NCI-H748 treated with DMSO at 0.1 percent for 48 hours (cell line): ENCODE measurements around the gene MYO1A.

ENCODE experiments used
- DNase-seq: peaks from one replicate; lab custom pipeline; 2025; lab: John Stamatoyannopoulos, UW

MYO1A gene

GRCh38 chr12:57049890-57050289, at the start of gene MYO1A:
Gene MYO1A (minus strand): TSS chr12:57050129. CDS start chr12:57048323, 1,806 bp downstream.
- no peak for DNase-seq

DNA sequence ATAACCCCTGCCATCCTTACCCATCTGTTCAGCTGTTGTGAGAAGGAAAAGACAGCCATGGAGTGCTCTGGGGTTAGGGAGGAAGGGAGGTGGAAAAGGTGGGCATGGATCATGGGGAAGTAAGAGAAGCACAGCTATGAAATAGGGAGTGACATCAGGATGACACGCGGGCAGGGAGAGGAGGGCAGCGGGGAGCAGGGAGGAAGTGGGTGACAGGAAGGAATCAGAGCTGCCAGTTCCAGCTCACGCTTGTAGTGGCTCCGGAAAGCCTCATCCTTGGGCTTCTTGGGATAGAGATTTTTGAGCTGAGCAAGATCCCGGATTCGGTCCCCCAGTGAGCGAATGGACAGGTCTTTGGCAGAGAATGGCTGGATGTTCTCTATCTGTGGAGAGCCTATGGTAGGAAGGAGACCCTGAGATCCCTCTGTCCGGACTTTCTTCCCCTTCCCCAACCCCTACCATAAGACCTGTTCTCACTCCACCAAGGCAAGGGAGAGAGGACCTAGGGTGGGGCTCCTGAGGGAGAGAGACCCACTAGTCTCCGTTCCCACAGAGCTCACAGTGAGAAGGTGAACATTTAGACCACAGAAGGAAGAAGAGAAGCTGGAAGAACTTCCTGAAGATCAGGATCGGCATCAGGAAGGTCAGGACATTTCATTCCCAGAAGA, 49.3 kb upstream of the MYO1A start:
- no peak for DNase-seq

DNA sequence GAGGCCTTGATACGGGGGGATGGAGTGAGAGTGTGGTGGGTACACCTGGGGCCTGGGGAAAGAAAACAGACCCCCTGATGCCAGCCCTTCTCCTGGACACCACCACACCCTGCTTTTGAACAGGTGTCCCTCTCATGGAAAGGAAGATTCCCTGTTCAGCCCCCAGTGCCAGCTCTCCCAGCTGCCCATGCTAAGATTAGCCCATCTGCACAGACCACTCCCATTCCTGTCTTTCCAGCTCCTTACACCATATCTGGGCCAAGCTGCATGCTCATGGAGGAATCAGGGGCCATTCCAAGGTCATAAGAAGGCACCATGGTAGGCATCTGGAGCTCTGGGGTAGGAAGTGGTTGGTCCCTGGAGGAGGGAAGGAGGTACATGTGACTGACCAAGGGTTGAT, 48.6 kb upstream of the MYO1A start:
- no peak for DNase-seq

DNA sequence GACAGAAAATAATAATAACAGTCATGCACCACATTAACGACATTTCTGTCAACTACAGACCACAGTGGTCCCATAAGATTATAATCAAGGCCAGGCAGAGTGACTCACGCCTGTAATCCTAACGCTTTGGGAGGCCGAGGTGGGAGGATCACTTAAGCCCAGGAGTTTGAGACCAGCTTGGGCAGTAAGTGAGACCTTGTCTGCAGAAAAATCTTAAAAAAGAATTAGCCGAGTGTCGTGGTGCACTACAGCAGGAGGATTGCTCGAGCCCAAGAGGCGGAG, 47.6 kb upstream of the MYO1A start:
- DNase-seq = no peak

DNA sequence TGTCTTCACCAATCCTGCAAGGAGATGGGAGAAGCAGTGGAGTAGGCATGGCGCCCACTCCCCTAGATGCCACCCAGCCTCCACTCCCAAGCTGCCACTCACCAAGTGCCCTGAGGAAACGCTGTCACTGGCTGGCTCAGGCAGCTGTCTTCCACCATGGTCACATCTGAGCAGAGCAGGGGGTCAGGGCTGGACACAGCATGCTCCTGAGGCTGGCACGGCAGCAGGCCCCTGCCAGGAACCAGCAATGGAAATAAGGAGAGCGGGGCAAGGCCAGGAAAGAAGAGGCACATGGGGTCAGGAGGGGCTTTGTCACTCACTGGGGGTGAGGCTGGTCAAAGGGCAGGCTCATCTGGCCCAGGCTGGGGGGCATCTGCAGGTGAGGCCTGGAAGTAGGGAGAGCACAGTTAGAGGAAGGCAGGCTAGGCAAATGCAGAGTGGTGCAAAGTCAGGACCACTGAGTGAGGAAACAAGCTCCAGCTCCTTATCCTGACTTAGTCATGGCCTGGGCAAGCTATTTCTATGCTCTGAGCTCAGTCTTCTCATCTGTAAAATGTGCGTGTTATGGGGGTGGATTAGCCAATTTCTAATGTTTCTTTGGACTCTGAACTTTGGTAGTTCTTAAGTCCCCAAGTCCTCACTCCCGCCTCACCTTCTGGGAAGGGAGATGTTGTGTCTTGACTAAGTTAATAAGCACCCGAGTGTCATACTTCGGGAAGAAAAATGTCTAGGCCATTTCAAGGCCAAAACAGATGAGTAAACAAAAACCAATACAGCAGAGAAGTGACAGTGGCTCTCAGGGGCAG, 47.0 kb upstream of the MYO1A start:
- no peak for DNase-seq

- DNase-seq = no peak
Measured at GRCh38 chr12:57096099-57096572, 46.2 kb upstream of the MYO1A start.

GRCh38 chr12:57095440-57095839, 45.5 kb upstream of the MYO1A start:
- no peak for DNase-seq

DNA sequence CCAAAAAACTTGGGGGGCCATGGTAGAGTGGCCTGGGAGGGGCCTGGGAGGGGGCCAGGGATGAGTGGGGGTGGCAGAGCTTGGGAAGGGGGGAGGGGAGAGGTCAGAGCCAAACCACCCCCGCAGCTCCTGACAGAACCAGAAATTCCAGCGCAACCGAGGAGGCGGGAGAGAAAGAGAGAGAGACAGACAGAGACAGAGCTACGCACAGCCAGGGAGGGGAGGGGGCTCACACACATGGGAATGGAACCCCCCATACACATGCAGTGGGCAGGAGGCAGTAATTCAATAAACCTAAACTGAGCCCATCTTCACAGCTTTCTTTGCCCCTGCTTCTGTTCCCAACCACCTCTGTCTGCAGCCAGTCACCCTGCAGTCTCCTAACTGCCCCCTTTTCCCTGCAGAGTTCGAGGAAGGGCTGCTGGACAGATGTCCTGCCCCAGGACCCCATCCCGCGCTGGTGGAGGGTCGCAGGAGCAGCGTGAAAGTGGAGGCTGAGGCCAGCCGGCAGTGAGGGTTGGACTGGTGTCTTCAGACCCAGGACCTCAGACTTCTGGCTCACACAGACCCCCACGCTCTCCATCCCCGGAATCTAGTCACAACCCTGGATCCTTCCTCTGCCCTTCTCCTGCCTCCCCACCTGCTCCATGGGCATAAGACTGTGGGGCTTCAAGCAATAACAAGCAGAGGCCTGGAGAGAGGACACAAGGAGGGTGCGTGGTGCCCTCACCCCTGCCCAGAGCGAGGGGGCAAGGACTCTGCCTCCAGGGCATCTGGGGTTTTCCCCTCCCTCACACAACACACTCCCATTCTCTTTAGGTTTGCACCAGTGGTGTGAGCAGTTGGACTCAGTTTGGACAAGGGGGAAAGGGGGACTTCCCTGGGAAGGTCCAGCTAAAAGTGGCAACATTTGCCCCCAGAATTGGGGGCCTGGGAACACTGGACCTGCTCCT, 44.6 kb upstream of the MYO1A start:
- no peak for DNase-seq

- DNase-seq = no peak
Measured at GRCh38 chr12:57093415-57094207, 43.7 kb upstream of the MYO1A start.

GRCh38 chr12:57092876-57093414, 43.0 kb upstream of the MYO1A start:
- DNase-seq = peak; percentile 8

- no peak for DNase-seq
Measured at GRCh38 chr12:57092529-57092862, 42.6 kb upstream of the MYO1A start.

GRCh38 chr12:57091638-57092528, 42.0 kb upstream of the MYO1A start:
- no peak for DNase-seq

DNA sequence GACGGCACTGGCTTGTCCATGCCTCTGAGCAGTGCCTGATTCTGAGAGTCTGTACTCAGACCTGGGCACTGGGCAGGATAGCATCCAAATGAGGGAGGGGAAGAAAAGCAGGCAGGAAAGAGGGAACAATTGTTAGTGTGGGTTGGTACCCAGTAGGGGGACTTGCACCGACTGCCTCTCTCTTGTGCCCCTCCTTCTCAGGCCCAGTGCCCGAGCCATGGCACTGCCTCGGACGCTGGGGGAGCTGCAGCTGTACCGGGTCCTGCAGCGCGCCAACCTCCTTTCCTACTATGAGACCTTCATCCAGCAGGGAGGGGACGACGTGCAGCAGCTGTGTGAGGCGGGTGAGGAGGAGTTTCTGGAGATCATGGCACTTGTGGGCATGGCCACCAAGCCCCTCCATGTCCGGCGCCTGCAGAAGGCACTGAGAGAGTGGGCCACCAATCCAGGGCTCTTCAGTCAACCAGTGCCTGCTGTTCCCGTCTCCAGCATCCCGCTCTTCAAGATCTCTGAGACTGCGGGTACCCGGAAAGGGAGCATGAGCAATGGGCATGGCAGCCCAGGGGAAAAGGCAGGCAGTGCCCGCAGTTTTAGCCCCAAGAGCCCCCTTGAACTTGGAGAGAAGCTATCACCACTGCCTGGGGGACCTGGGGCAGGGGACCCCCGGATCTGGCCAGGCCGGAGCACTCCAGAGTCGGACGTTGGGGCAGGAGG, 41.2 kb upstream of the MYO1A start:
- no peak for DNase-seq

DNA sequence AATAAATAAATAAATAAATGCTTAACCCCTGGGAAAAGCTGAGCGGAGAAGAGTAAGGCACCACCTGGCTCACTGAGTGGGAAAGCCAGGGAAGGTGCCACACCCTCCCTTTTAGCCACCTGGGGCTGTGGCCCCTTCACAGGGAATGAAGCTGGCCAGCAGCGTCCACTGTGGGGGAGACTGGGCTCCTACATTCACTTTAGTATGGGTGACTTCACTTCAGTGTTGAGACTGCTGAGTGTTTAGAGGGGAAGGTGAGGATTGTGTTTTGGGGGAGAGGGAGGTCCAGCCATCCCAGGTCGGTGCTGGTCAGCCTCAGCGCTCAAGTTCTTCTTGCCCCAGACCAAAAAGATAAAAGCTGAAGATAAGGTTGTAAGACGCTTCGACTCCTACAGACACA, 40.6 kb upstream of the MYO1A start:
- no peak for DNase-seq

- no peak for DNase-seq
Measured at GRCh38 chr12:57089271-57090245, 39.6 kb upstream of the MYO1A start.

- peak; percentile 65 for DNase-seq
Measured at GRCh38 chr12:57088354-57089270, 38.7 kb upstream of the MYO1A start, which contains the start of gene NAB2. Gene NAB2 (plus strand): TSS chr12:57089114. CDS start chr12:57089272, 158 bp downstream.

DNA sequence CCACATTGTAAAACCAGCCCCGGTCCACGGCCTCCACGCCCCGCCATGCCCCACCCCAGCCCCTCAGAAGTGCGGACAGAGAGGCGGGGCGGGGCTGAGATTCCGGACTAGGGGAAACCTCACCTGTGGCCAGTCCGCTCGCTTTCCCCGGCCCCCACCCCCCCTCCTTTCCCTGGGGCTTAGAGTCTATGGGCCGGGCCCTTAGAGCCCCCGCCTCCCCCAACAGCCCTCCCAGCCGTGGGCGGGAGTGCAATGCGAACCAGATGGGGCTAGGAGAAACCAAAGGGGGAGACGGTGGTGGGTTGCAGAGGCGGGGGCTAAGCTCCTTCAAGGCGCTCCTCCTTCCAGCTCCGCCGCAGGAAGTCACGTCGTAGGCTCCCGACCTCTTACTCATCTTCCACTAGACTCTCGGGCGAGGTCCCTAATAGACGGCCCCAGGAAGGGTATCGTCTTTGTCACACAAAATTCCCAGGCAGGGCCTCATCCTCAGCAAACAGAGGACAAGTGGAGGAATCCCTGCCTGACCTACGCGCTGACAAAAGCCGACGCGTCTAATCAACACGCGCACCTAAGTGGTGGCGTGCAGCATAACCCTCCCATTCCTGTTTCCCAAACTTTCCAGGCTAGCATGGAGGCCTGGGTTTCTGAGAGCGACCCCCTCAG, 37.9 kb upstream of the MYO1A start:
- no peak for DNase-seq
